Measurements from ENCODE around the gene CXCL5.
"Not testable (repeated sequence)": the region's sequence is repeated elsewhere in the genome, so short reads cannot be mapped to it uniquely, and the experiment has no call there.

DNA sequence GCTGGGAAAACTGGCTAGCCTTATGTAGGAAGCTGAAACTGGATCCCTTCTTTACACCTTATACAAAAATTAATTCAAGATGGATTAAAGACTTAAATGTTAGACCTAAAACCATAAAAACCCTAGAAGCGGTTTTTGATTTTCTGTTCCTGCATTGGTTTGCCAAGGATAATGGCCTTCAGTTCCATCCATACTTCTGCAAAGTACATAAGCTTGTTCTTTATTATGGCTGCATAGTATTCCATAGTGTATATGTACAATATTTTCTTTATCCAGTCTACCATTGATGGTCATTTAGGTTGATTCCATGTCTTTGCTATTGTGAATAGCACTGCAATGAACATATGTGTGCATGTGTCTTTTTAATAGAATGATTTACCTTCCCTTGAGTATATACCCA is 39.4 kb downstream of the CXCL5 start:
- not testable (repeated sequence) for TF ChIP-seq FOXP2 (optimal IDR thresholded peaks at IDR 0.05; ENCODE audit: control extremely low read depth, extremely low read length, insufficient read depth); POLR2AphosphoS5 (IDR thresholded peaks at IDR 0.05; ENCODE audit: borderline replicate concordance, low read depth, low read length); EZH2 (IDR thresholded peaks at IDR 0.05)
